Large intestine (tissue), 3 donors: ENCODE data around the gene RPL11. TPM values are rescaled to one million over a fixed set of nuclear protein-coding genes. Genes with fewer than 3 reads are reported as not detected.
"Not testable (repeated sequence)": the region's sequence is repeated elsewhere in the genome, so short reads cannot be mapped to it uniquely, and the experiment has no call there.

Source experiments
- DNase-seq, 2 donors: peaks; one replicate each; pipeline versions ENCODE4 v3.0.0 to v3.0.0-alpha.2; 2013
- H3K27ac ChIP-seq: one replicate; pipeline ENCODE4 v1.5.1; 2013; ENCODE audit warnings: low read length
- H3K27me3 ChIP-seq: 2 replicates; pipeline ENCODE4 v1.6.1; 2013; ENCODE audit warnings: low read length; ENCODE audit not compliant: control insufficient read depth, insufficient read depth
- H3K36me3 ChIP-seq: 2 replicates; pipeline ENCODE4 v1.6.1; 2013; ENCODE audit warnings: low read length; ENCODE audit not compliant: control insufficient read depth, insufficient read depth
- H3K4me1 ChIP-seq: one replicate; pipeline ENCODE4 v1.6.1; 2013; ENCODE audit warnings: low read length; ENCODE audit not compliant: control insufficient read depth, insufficient read depth
- H3K4me3 ChIP-seq: one replicate; pipeline ENCODE4 v1.5.1; 2013; ENCODE audit warnings: low read length
- H3K9me3 ChIP-seq: one replicate; pipeline ENCODE4 v1.6.1; 2013; ENCODE audit warnings: mild to moderate bottlenecking, low read depth, low read length, moderate library complexity; ENCODE audit not compliant: control insufficient read depth
- WGBS: methylation state at CpG from one replicate; pipeline ENCODE4 v1.1.5; 2013; ENCODE audit warnings: low lambda C conversion rate; ENCODE audit not compliant: insufficient coverage; 5-methylcytosine and 5-hydroxymethylcytosine counted together
- polyA plus RNA-seq: library from polyadenylated mRNA; unstranded; fragments of 120-200 nt; gene quantifications from one replicate; pipeline ENCODE4 v1.2.1, GENCODE V29; 2013

RPL11 gene
- polyA plus RNA-seq, 1 donor = 3,237 TPM

- H3K27me3 ChIP-seq = no peaks in the 10 kb centered on the region
- no peaks in the 10 kb centered on the region for H3K4me1 ChIP-seq
- no CpG with 5 or more reads among the region's 10 CpGs for WGBS
- no peak overlapping the region for H3K27ac ChIP-seq
- H3K4me3 ChIP-seq = no peak overlapping the region
- no peak for DNase-seq
- no peaks in the 10 kb centered on the region for H3K36me3 ChIP-seq
- no peaks in the 10 kb centered on the region for H3K9me3 ChIP-seq
Measured at GRCh38 chr1:23720256-23720995, 28.8 kb downstream of the RPL11 start.

GRCh38 chr1:23722652-23723051 lies 31.0 kb downstream of the RPL11 start:
- Histone ChIP-seq H3K4me1 (no peaks in the 10 kb centered on the region), H3K4me3 (no peak overlapping the region), H3K9me3 (no peaks in the 10 kb centered on the region), H3K27me3 (no peaks in the 10 kb centered on the region), H3K27ac (no peak overlapping the region), H3K36me3 (no peaks in the 10 kb centered on the region)
- DNase-seq = no peak
- no CpG with 5 or more reads among the region's 3 CpGs for WGBS

- Histone ChIP-seq H3K27ac (no peak overlapping the region), H3K4me1 (no peaks in the 10 kb centered on the region), H3K27me3 (no peaks in the 10 kb centered on the region), H3K4me3 (no peak overlapping the region), H3K9me3 (no peaks in the 10 kb centered on the region), H3K36me3 (no peaks in the 10 kb centered on the region)
- no peak for DNase-seq
- WGBS = 100% methylated on average over 1 of the region's 2 CpGs
Measured at GRCh38 chr1:23726686-23727085, 35.1 kb downstream of the RPL11 start.

GRCh38 chr1:23727362-23727811 lies 35.8 kb downstream of the RPL11 start:
- Histone ChIP-seq H3K4me1 (no peaks in the 10 kb centered on the region), H3K27ac (peak overlapping the region; percentile 46), H3K36me3 (no peaks in the 10 kb centered on the region), H3K9me3 (no peaks in the 10 kb centered on the region), H3K27me3 (no peaks in the 10 kb centered on the region), H3K4me3 (no peak overlapping the region)
- whole genome bisulfite sequencing = no CpG with 5 or more reads among the region's 9 CpGs
- DNase-seq = peak in 1 of 2 donors; percentile 48

- Histone ChIP-seq H3K36me3 (no peaks in the 10 kb centered on the region), H3K4me3 (no peak overlapping the region), H3K27me3 (no peaks in the 10 kb centered on the region), H3K27ac (no peak overlapping the region), H3K4me1 (no peaks in the 10 kb centered on the region), H3K9me3 (no peaks in the 10 kb centered on the region)
- 100% methylated on average over 1 of the region's 10 CpGs for WGBS
- no peak for DNase-seq
Measured at GRCh38 chr1:23732363-23733224, 41.0 kb downstream of the RPL11 start.

- not testable (repeated sequence) for H3K27ac ChIP-seq, H3K27me3 ChIP-seq, H3K36me3 ChIP-seq, H3K9me3 ChIP-seq, DNase-seq, H3K4me3 ChIP-seq, H3K4me1 ChIP-seq
- 86% methylated on average over 1 of the region's 5 CpGs for whole genome bisulfite sequencing
Measured at GRCh38 chr1:23733281-23733680, 41.7 kb downstream of the RPL11 start.

- no peak overlapping the region for H3K4me3 ChIP-seq
- H3K4me1 ChIP-seq = no peaks in the 10 kb centered on the region
- WGBS = 100% methylated on average over 1 of the region's 7 CpGs
- H3K9me3 ChIP-seq = no peaks in the 10 kb centered on the region
- H3K36me3 ChIP-seq = no peaks in the 10 kb centered on the region
- no peak overlapping the region for H3K27ac ChIP-seq
- H3K27me3 ChIP-seq = no peaks in the 10 kb centered on the region
- DNase-seq = no peak
Measured at GRCh38 chr1:23736437-23737134, 45.0 kb downstream of the RPL11 start.

GRCh38 chr1:23741609-23742008 lies 50.0 kb downstream of the RPL11 start:
- no peak overlapping the region for H3K4me3 ChIP-seq
- peaks cover 12% of the 10 kb centered on the region for H3K4me1 ChIP-seq
- H3K27ac ChIP-seq = no peak overlapping the region
- H3K9me3 ChIP-seq = no peaks in the 10 kb centered on the region
- WGBS = 79% methylated on average over 3 of the region's 5 CpGs
- no peaks in the 10 kb centered on the region for H3K27me3 ChIP-seq
- H3K36me3 ChIP-seq = no peaks in the 10 kb centered on the region
- DNase-seq = no peak

- Histone ChIP-seq H3K36me3 (peaks cover 3% of the 10 kb centered on the region), H3K4me1 (peaks cover 12% of the 10 kb centered on the region), H3K9me3 (no peaks in the 10 kb centered on the region), H3K4me3 (peak overlapping the region; percentile 68), H3K27ac (peak overlapping the region; percentile 46), H3K27me3 (no peaks in the 10 kb centered on the region)
- no CpG with 5 or more reads among the region's 28 CpGs for WGBS
- no peak for DNase-seq
Measured at GRCh38 chr1:23742670-23743286, 51.2 kb downstream of the RPL11 start.
